ENCODE data around the gene FAM43B.
"Not testable (repeated sequence)": the region's sequence is repeated elsewhere in the genome, so short reads cannot be mapped to it uniquely, and the experiment has no call there.

- TF ChIP-seq JUND (IDR thresholded peaks at IDR 0.05; ENCODE audit: low read depth, low read length); TAF1 (IDR thresholded peaks at IDR 0.05; ENCODE audit: borderline replicate concordance, low read depth, low read length); ELK1 (IDR thresholded peaks at IDR 0.05; ENCODE audit: low read depth, low read length); ZNF274 (IDR thresholded peaks at IDR 0.05; ENCODE audit: insufficient read depth, insufficient read length); SREBF2 (IDR thresholded peaks at IDR 0.05; ENCODE audit: low read length); HDAC6 (IDR thresholded peaks at IDR 0.05; ENCODE audit: unreplicated experiment); MAX (IDR thresholded peaks at IDR 0.05; ENCODE audit: low read depth, low read length); CTCF (IDR thresholded peaks at IDR 0.05 in 2 of 3, conservative IDR thresholded peaks at IDR 0.05 in 1 of 3; ENCODE audit: control insufficient read depth in 2 of 3, extremely low read depth in 1 of 3, insufficient read depth in 1 of 3, low read depth in 3 of 3, low read length in 3 of 3); CHD1 (IDR thresholded peaks at IDR 0.05; ENCODE audit: low read depth, low read length); CHD2 (IDR thresholded peaks at IDR 0.05; ENCODE audit: borderline replicate concordance, low read depth, low read length); RB1 (IDR thresholded peaks at IDR 0.05; ENCODE audit: borderline replicate concordance); PAX5 (IDR thresholded peaks at IDR 0.05; ENCODE audit: borderline replicate concordance, low read depth, low read length); FOXM1 (IDR thresholded peaks at IDR 0.05; ENCODE audit: low read depth, low read length); POLR2AphosphoS5 (IDR thresholded peaks at IDR 0.05; ENCODE audit: low read length): not testable (repeated sequence)
Measured at GRCh38 chr1:20519609-20520262, 32.6 kb upstream of the FAM43B start.

Measured in GM12878 (cell line).